ENCODE results near the gene SPDYE11.
"Not testable (repeated sequence)": the region's sequence is repeated elsewhere in the genome, so short reads cannot be mapped to it uniquely, and the experiment has no call there.

- TF ChIP-seq CTCF (conservative IDR thresholded peaks at IDR 0.05; ENCODE audit: low read length); EZH2phosphoT487 (IDR thresholded peaks at IDR 0.05; ENCODE audit: borderline replicate concordance, low read depth, low read length): not testable (repeated sequence)
These were observed 28.2 kb upstream of the SPDYE11 start, which contains the start of gene SPDYE9 for GRCh38 chr7:73085938-73086337.
